Endodermal cell (in vitro differentiated cells): ENCODE results near the gene METRNL. TPM values are rescaled to one million over a fixed set of nuclear protein-coding genes. Genes with fewer than 3 reads are reported as not detected.

Source experiments
- DNase-seq: peaks from one replicate; pipeline ENCODE4 v3.0.0-alpha.2; 2017
- H3K27ac ChIP-seq: 2 replicates; pipeline ENCODE4 v1.5.1; 2013; ENCODE audit warnings: mild to moderate bottlenecking, low read depth, low read length, moderate library complexity
- H3K27me3 ChIP-seq: 2 replicates; pipeline ENCODE4 v1.6.1; 2013; ENCODE audit warnings: mild to moderate bottlenecking, low read length, moderate library complexity; ENCODE audit not compliant: insufficient read depth, control insufficient read depth, poor library complexity, severe bottlenecking
- H3K36me3 ChIP-seq: 2 replicates; pipeline ENCODE4 v1.7.0; 2013; ENCODE audit warnings: mild to moderate bottlenecking, low read length, moderate library complexity; ENCODE audit not compliant: control insufficient read depth, insufficient read depth
- H3K4me1 ChIP-seq: one replicate; pipeline ENCODE4 v1.7.0; 2013; ENCODE audit warnings: low read length; ENCODE audit not compliant: control insufficient read depth, insufficient read depth
- H3K4me3 ChIP-seq: 2 replicates; pipeline ENCODE4 v1.5.1; 2013; ENCODE audit warnings: mild to moderate bottlenecking, low read length, moderate library complexity
- H3K9ac ChIP-seq: 2 replicates; pipeline ENCODE4 v1.6.1; 2013; ENCODE audit warnings: mild to moderate bottlenecking, low read length, moderate library complexity; ENCODE audit not compliant: poor library complexity, severe bottlenecking; ENCODE audit errors: extremely low read depth
- H3K9me3 ChIP-seq: 2 replicates; pipeline ENCODE4 v1.6.1; 2013; ENCODE audit warnings: mild to moderate bottlenecking, low read length, moderate library complexity; ENCODE audit not compliant: control insufficient read depth
- H3K27ac Mint-ChIP-seq: 2 replicates; pipeline ENCODE4 v1.8.0; 2020; ENCODE audit warnings: mixed read lengths
- H3K27me3 Mint-ChIP-seq: 2 replicates; pipeline ENCODE4 v1.8.0; 2021; ENCODE audit warnings: mild to moderate bottlenecking, mixed read lengths; ENCODE audit not compliant: insufficient read depth
- H3K36me3 Mint-ChIP-seq: 2 replicates; pipeline ENCODE4 v1.8.0; 2020; ENCODE audit warnings: low read depth, mixed read lengths
- H3K4me1 Mint-ChIP-seq: 2 replicates; pipeline ENCODE4 v1.8.0; 2020; ENCODE audit warnings: mixed read lengths
- H3K4me3 Mint-ChIP-seq: 2 replicates; pipeline ENCODE4 v1.8.0; 2020; ENCODE audit warnings: mild to moderate bottlenecking, moderate library complexity, mixed read lengths
- H3K9me3 Mint-ChIP-seq: 2 replicates; pipeline ENCODE4 v1.8.0; 2020; ENCODE audit warnings: mild to moderate bottlenecking, mixed read lengths
- CTCF ChIP-seq: fragments of 200-600 bp; sonication (generic); conservative IDR thresholded peaks from 2 replicates; pipeline ENCODE4 v1.5.0; 2021; ENCODE audit warnings: antibody characterized with exemption, mild to moderate bottlenecking
- WGBS, 2 experiments: methylation state at CpG; one replicate each; pipeline versions ENCODE4 v1.1.5 to v1.1.7; 2013; ENCODE audit warnings: missing lambda C conversion rate in 2 of 2, mixed read lengths in 1 of 2; ENCODE audit not compliant: insufficient coverage in 1 of 2, insufficient read length in 1 of 2; 5-methylcytosine and 5-hydroxymethylcytosine counted together
- total RNA-seq, 2 donors: library from RNA; stranded (reverse); fragmentation: NEBNext Ultra II Directional in 1 of 2; extraction: Animal tissue kit (Norgen Biotek cat#: 25700) in 1 of 2; gene quantifications; 2 replicates in 1 of 2; 3 replicates in 1 of 2; pipeline ENCODE4 v1.2.1, GENCODE V29; 2021

Gene METRNL
- total RNA-seq, 2 donors from 2014 or later: 7.3 to 10.3 TPM

GRCh38 chr17:83088451-83088850 is 9.0 kb downstream of the METRNL start:
- no peaks in the 10 kb centered on the region for H3K9me3 ChIP-seq
- 82 to 87% methylated on average over 7 to 13 of the region's 13 CpGs for WGBS, 2 experiments

GRCh38 chr17:83088909-83089308 is 9.5 kb downstream of the METRNL start:
- no peaks in the 10 kb centered on the region for H3K4me1 Mint-ChIP-seq
- 93 to 100% methylated on average over 4 to 15 of the region's 15 CpGs for WGBS, 2 experiments
- no peak overlapping the region for H3K27ac Mint-ChIP-seq
- no peak for DNase-seq
- no peaks in the 10 kb centered on the region for H3K36me3 Mint-ChIP-seq
- Histone ChIP-seq H3K4me3 (no peak overlapping the region), H3K4me1 (no peaks in the 10 kb centered on the region), H3K9ac (no peak overlapping the region), H3K27ac (no peak overlapping the region), H3K27me3 (no peaks in the 10 kb centered on the region), H3K36me3 (no peaks in the 10 kb centered on the region), H3K9me3 (no peaks in the 10 kb centered on the region)
- no peak overlapping the region for H3K4me3 Mint-ChIP-seq
- no peaks in the 10 kb centered on the region for H3K27me3 Mint-ChIP-seq
- H3K9me3 Mint-ChIP-seq: no peaks in the 10 kb centered on the region
- no peak for TF ChIP-seq CTCF

More at GRCh38 chr17:83088451-83088850, 9.0 kb downstream of the METRNL start:
- no peak overlapping the region for H3K27ac Mint-ChIP-seq
- Histone ChIP-seq H3K27ac (no peak overlapping the region), H3K27me3 (peaks cover 2% of the 10 kb centered on the region), H3K36me3 (no peaks in the 10 kb centered on the region), H3K4me1 (no peaks in the 10 kb centered on the region), H3K4me3 (no peak overlapping the region), H3K9ac (no peak overlapping the region)
- no peak for TF ChIP-seq CTCF
- no peak for DNase-seq
- no peak overlapping the region for H3K4me3 Mint-ChIP-seq
- no peaks in the 10 kb centered on the region for H3K9me3 Mint-ChIP-seq
- H3K27me3 Mint-ChIP-seq: no peaks in the 10 kb centered on the region
- no peaks in the 10 kb centered on the region for H3K36me3 Mint-ChIP-seq
- H3K4me1 Mint-ChIP-seq: peaks cover under 1% of the 10 kb centered on the region

GRCh38 chr17:83089328-83090132 is 10.1 kb downstream of the METRNL start:
- Histone ChIP-seq H3K9me3 (no peaks in the 10 kb centered on the region), H3K9ac (no peak overlapping the region), H3K4me1 (no peaks in the 10 kb centered on the region), H3K36me3 (no peaks in the 10 kb centered on the region), H3K4me3 (no peak overlapping the region), H3K27ac (no peak overlapping the region), H3K27me3 (no peaks in the 10 kb centered on the region)
- Mint-ChIP-seq H3K4me1 (no peaks in the 10 kb centered on the region), H3K27ac (no peak overlapping the region), H3K4me3 (no peak overlapping the region), H3K27me3 (no peaks in the 10 kb centered on the region), H3K9me3 (no peaks in the 10 kb centered on the region), H3K36me3 (no peaks in the 10 kb centered on the region)
- no peak for DNase-seq
- no peak for TF ChIP-seq CTCF
- 92% methylated on average over 29 to 47 of the region's 47 CpGs for WGBS, 2 experiments
